GM12878 (cell line): ENCODE data around the gene PRRT1. TPM values are rescaled to one million over a fixed set of nuclear protein-coding genes. Genes with fewer than 3 reads are reported as not detected.
A peak's percentile ranks its signal among the peaks of the same experiment; 100 is the strongest.

ENCODE experiments used
- ATF2 ChIP-seq: IDR thresholded peaks from 2 replicates; pipeline ENCODE4 v1.6.1; 2012; ENCODE audit warnings: low read length, inconsistent platforms
- ATF3 ChIP-seq: IDR thresholded peaks from 2 replicates; pipeline ENCODE4 v1.6.1; 2011; ENCODE audit warnings: low read depth, mild to moderate bottlenecking, low read length, moderate library complexity, borderline replicate concordance; ENCODE audit errors: extremely low read depth
- BACH1 ChIP-seq: fragments of 450-650 bp; IDR thresholded peaks from 2 replicates; pipeline ENCODE4 v1.6.1; 2017; ENCODE audit warnings: mild to moderate bottlenecking, borderline replicate concordance
- CEBPB ChIP-seq, 2 experiments: fragments of 150-350 bp in 1 of 2; IDR thresholded peaks; 2 replicates each; pipeline ENCODE4 v1.6.1; 2012 to 2014; ENCODE audit warnings: low read depth in 2 of 2, low read length in 2 of 2, borderline replicate concordance in 1 of 2, inconsistent platforms in 1 of 2
- CREM ChIP-seq: IDR thresholded peaks from 2 replicates; pipeline ENCODE4 v1.6.1; 2014; ENCODE audit warnings: antibody characterized with exemption, low read depth
- EGR1 ChIP-seq, 2 experiments: IDR thresholded peaks; 1 replicate in 1 of 2; 2 replicates in 1 of 2; pipeline ENCODE4 v1.6.1; 2011 to 2012; ENCODE audit warnings: low read depth in 2 of 2, low read length in 2 of 2, borderline replicate concordance in 1 of 2, mild to moderate bottlenecking in 1 of 2, moderate library complexity in 1 of 2
- ESRRA ChIP-seq: IDR thresholded peaks from 2 replicates; pipeline ENCODE4 v1.6.1; 2012; ENCODE audit warnings: mild to moderate bottlenecking, low read length, improper control_type of control experiment
- GABPA ChIP-seq: IDR thresholded peaks from 2 replicates; pipeline ENCODE4 v1.6.1; 2014; ENCODE audit warnings: antibody characterized with exemption, low read depth, mild to moderate bottlenecking, inconsistent platforms
- GATAD2B ChIP-seq: fragments of 450-650 bp; conservative IDR thresholded peaks from 2 replicates; pipeline ENCODE4 v1.6.1; 2017; ENCODE audit warnings: low read depth, mild to moderate bottlenecking, moderate library complexity
- HCFC1 ChIP-seq: fragments of 150-350 bp; IDR thresholded peaks from 2 replicates; pipeline ENCODE4 v1.6.1; 2014; ENCODE audit warnings: low read length
- HDAC2 ChIP-seq: fragments of 200-600 bp; sonication (generic); IDR thresholded peaks from 2 replicates; pipeline ENCODE4 v1.6.1; 2017
- JUNB ChIP-seq: IDR thresholded peaks from 2 replicates; pipeline ENCODE4 v1.6.1; 2016; ENCODE audit warnings: antibody characterized with exemption, mild to moderate bottlenecking
- KAT2A ChIP-seq: conservative IDR thresholded peaks from 2 replicates; pipeline ENCODE4 v1.6.1; 2011; ENCODE audit warnings: low read depth, low read length; ENCODE audit not compliant: control insufficient read depth
- LARP7 ChIP-seq: fragments of 450-650 bp; IDR thresholded peaks from 2 replicates; pipeline ENCODE4 v1.6.1; 2017; ENCODE audit warnings: mild to moderate bottlenecking
- MYB ChIP-seq: fragments of 150-350 bp; IDR thresholded peaks from 2 replicates; pipeline ENCODE4 v1.6.1; 2014; ENCODE audit warnings: mild to moderate bottlenecking, low read depth, low read length, borderline replicate concordance
- PAX5 ChIP-seq: IDR thresholded peaks from 2 replicates; pipeline ENCODE4 v1.6.1; 2011; ENCODE audit warnings: low read depth, low read length, borderline replicate concordance
- RBBP5 ChIP-seq: fragments of 200-600 bp; sonication (generic); conservative IDR thresholded peaks from 2 replicates; pipeline ENCODE4 v1.6.1; 2016
- RFX5 ChIP-seq: IDR thresholded peaks from 2 replicates; pipeline ENCODE4 v1.6.1; 2011; ENCODE audit warnings: low read depth, low read length, improper control_type of control experiment
- RUNX3 ChIP-seq: IDR thresholded peaks from 2 replicates; pipeline ENCODE4 v1.6.1; 2012; ENCODE audit warnings: low read length, inconsistent platforms
- SIX5 ChIP-seq: IDR thresholded peaks from 2 replicates; pipeline ENCODE4 v1.6.1; 2011; ENCODE audit warnings: mild to moderate bottlenecking, low read depth, low read length, moderate library complexity; ENCODE audit not compliant: severe bottlenecking
- STAT1 ChIP-seq: fragments of 450-650 bp; conservative IDR thresholded peaks from 2 replicates; pipeline ENCODE4 v1.6.1; 2014; ENCODE audit warnings: antibody characterized with exemption, mild to moderate bottlenecking
- TCF12 ChIP-seq: IDR thresholded peaks from 2 replicates; pipeline ENCODE4 v1.6.1; 2011; ENCODE audit warnings: low read depth, mild to moderate bottlenecking, low read length
- TCF3 ChIP-seq: IDR thresholded peaks from 2 replicates; pipeline ENCODE4 v1.6.1; 2012; ENCODE audit warnings: low read depth, mild to moderate bottlenecking, low read length, borderline replicate concordance; ENCODE audit not compliant: insufficient read depth
- USF1 ChIP-seq: IDR thresholded peaks from 2 replicates; pipeline ENCODE4 v1.6.1; 2011; ENCODE audit warnings: borderline replicate concordance, low read depth, mild to moderate bottlenecking, moderate library complexity, mixed read lengths, low read length; ENCODE audit not compliant: insufficient read depth; ENCODE audit errors: extremely low read length
- WRNIP1 ChIP-seq: IDR thresholded peaks from 2 replicates; pipeline ENCODE4 v1.6.1; 2011; ENCODE audit warnings: low read depth, low read length, improper control_type of control experiment, borderline replicate concordance
- ZBTB33 ChIP-seq: fragments of 450-650 bp; IDR thresholded peaks from 2 replicates; pipeline ENCODE4 v1.6.1; 2017; ENCODE audit warnings: mild to moderate bottlenecking
- ZNF384 ChIP-seq: IDR thresholded peaks from 2 replicates; pipeline ENCODE4 v1.6.1; 2012; ENCODE audit warnings: low read depth, mild to moderate bottlenecking, low read length, improper control_type of control experiment, borderline replicate concordance
- ZZZ3 ChIP-seq: IDR thresholded peaks from 2 replicates; pipeline ENCODE4 v1.6.1; 2011; ENCODE audit warnings: low read depth; ENCODE audit not compliant: control insufficient read depth, insufficient read length
- polyA plus RNA-seq, 11 experiments: library from polyadenylated mRNA; depleted of rRNA in 4 of 11; unstranded in 6 of 11; stranded (reverse) in 5 of 11; fragments of >200 nt; fragmentation: Nextera tagmentation in 4 of 11; fragmentation: Illumina TruSeq in 1 of 11; extraction: Ambion mirVana in 4 of 11; extraction: Trizol in 1 of 11; gene quantifications; 1 replicate in 1 of 11; 2 replicates in 10 of 11; pipeline versions ENCODE4 v1.2.1 to v1.2.3, GENCODE V29; 2011 to 2016; ENCODE audit warnings: inconsistent platforms in 2 of 11, missing spikeins in 2 of 11, low read depth in 1 of 11
- total RNA-seq, 4 experiments: library from RNA; depleted of rRNA in 3 of 4; stranded (reverse); fragments of >200 nt in 3 of 4; fragmentation: Illumina TruSeq in 1 of 4; extraction: Trizol in 1 of 4; gene quantifications; 2 replicates each; pipeline versions ENCODE4 v1.2.1 to v1.2.3, GENCODE V29; 2013 to 2021

PRRT1 gene
- total and polyA plus RNA-seq, 10 of the 15 experiments (the other 5 are each of a cell fraction or from before 2014, with no cell fraction given) = 0.04 to 0.15 (median 0.10) TPM; not detected in 6

GRCh38 chr6:32190054-32190851 is 38.5 kb upstream of the PRRT1 start, which contains the start of gene PBX2 (continued):
- TF ChIP-seq ZNF384 = no peak
- no peak for TF ChIP-seq ATF3
- TF ChIP-seq EGR1 (IDR thresholded peaks at IDR 0.05; ENCODE audit: borderline replicate concordance in 1 of 2, low read depth in 2 of 2, low read length in 2 of 2) = peak in 1 of 2 experiments; percentile 90; a peak in 2 of 3 replicates
- no peak for TF ChIP-seq STAT1
- TF ChIP-seq USF1 = no peak
- no peak for TF ChIP-seq GABPA
- no peak for TF ChIP-seq LARP7
- TF ChIP-seq MYB = no peak
- TF ChIP-seq RFX5 = no peak
- TF ChIP-seq PAX5 = peak; percentile 73; the same call in 1 of the 2 replicates
- TF ChIP-seq TCF12 = peak; percentile 56; the same call in 1 of the 2 replicates
- peak; percentile 84 for TF ChIP-seq BACH1
- TF ChIP-seq ZZZ3 = no peak
- TF ChIP-seq HDAC2 = no peak
- TF ChIP-seq RUNX3 = no peak
- no peak for TF ChIP-seq KAT2A
- TF ChIP-seq TCF3 = no peak
- peak; percentile 83 for TF ChIP-seq GATAD2B
- no peak for TF ChIP-seq RBBP5
- no peak for TF ChIP-seq CEBPB (IDR thresholded peaks at IDR 0.05; ENCODE audit: borderline replicate concordance in 1 of 2, low read depth in 2 of 2, low read length in 2 of 2)
- TF ChIP-seq SIX5 = no peak
- TF ChIP-seq HCFC1 = peak; percentile 46; the same call in 1 of the 2 replicates
- TF ChIP-seq ZBTB33 = no peak
- TF ChIP-seq WRNIP1 = no peak
- TF ChIP-seq JUNB = no peak
- TF ChIP-seq ESRRA = no peak
- no peak for TF ChIP-seq ATF2
- TF ChIP-seq CREM = peak; percentile 10; the same call in 1 of the 2 replicates
